Measurements from ENCODE around the gene CIC. TPM values are rescaled to one million over a fixed set of nuclear protein-coding genes. Genes with fewer than 3 reads are reported as not detected.
A peak's percentile ranks its signal among the peaks of the same experiment; 100 is the strongest.

CIC gene
- 10 to 100 TPM; 43.8 to 50.4 TPM for total RNA-seq

- DNase-seq = peak; percentile 99
- Mint-ChIP-seq H3K27ac (no peak within 1 kb of the TSS), H3K4me3 (peak within 1 kb of the TSS; percentile 94), H3K27me3 (no peaks in the 10 kb centered on the region), H3K4me1 (peaks cover 22% of the 10 kb centered on the region), H3K36me3 (peaks cover 7% of the 10 kb centered on the region), H3K9me3 (no peaks in the 10 kb centered on the region)
Observed at GRCh38 chr19:42268704-42269477, at the start of gene CIC. Gene CIC (plus strand): TSS chr19:42269252. CDS start chr19:42271784, 2,532 bp downstream.

DNA sequence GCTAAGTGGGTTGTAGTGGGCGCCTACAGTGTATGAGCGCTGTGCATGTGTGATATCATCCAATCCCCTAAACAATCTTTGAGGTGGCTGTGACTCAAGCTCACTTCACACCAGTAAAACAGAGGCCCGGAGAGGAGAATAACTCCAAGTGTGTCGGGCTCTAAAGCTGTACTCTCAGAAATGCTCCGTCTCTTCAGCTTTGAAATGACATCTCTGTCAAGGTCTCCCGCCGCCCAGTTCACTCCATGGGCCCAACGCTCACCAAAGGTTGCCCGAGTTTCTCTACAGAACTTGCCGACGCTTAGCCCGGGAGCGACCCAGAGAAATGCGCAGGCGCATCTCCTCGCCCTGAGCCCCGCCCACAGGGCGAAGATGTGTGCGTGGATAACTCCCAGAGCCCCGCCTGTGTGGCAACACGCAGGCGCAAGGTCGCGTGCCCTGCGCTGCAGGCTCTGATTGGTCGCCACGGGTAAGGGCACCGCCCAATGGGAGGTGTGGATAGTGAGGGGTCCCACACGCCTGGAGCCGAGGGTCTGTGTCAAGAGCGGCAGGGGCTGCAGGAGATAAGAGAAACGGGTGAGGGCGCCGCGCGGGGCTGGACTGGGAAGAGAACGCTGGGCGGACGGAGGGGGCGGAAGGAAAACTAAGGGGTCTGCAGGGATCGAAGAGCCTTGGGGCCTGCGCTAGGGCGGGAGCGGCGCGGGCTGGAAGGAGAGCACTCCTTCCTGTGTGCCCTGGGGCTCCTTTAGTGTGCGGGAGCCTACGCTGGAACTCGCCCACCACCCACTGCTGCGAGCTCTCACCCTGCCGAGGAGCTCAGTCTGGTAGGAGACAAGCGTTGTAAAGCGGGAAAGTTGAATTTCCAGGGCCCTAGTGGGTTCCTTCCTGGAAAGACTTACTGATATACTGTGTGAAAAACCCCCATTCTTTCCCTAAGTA, 49.0 kb upstream of the CIC start, which contains the start of gene ZNF526:
Gene ZNF526, plus strand, starts transcription at position 501 of the 939 bp plus-strand sequence. CDS start 4,092 bp downstream, outside the sequence.
- peak; percentile 99 for DNase-seq
- peak within 1 kb of the TSS; percentile 98 for H3K4me3 Mint-ChIP-seq
- H3K27ac Mint-ChIP-seq = peak within 1 kb of the TSS; percentile 99
- peaks cover 1% of the 10 kb centered on the region for H3K9me3 Mint-ChIP-seq
- peaks cover 24% of the 10 kb centered on the region for H3K36me3 Mint-ChIP-seq
- H3K4me1 Mint-ChIP-seq = peaks cover 41% of the 10 kb centered on the region
- peaks cover 4% of the 10 kb centered on the region for H3K27me3 Mint-ChIP-seq

DNA sequence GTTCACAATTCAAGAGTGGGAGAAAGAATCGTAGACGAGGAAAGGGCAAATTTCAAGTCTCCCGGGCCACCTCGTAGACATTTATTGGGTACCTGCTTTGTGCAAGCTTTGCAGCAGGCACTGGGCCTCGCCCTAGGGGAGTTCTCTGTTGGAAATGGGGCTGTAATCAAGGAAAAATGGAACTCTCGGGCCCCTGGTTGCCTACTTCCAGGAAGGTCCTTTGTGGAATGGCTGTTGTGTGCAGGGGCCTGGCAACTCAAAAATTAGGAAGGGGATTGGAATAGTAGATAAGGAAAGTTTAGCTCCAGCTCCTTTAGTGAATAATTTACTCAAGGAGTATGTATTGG, 48.3 kb upstream of the CIC start:
- Mint-ChIP-seq H3K36me3 (peaks cover 19% of the 10 kb centered on the region), H3K9me3 (peaks cover 1% of the 10 kb centered on the region), H3K27ac (peak overlapping the region; percentile 99), H3K27me3 (peaks cover 4% of the 10 kb centered on the region), H3K4me3 (peak overlapping the region; percentile 98), H3K4me1 (peaks cover 35% of the 10 kb centered on the region)
- DNase-seq = no peak

DNA sequence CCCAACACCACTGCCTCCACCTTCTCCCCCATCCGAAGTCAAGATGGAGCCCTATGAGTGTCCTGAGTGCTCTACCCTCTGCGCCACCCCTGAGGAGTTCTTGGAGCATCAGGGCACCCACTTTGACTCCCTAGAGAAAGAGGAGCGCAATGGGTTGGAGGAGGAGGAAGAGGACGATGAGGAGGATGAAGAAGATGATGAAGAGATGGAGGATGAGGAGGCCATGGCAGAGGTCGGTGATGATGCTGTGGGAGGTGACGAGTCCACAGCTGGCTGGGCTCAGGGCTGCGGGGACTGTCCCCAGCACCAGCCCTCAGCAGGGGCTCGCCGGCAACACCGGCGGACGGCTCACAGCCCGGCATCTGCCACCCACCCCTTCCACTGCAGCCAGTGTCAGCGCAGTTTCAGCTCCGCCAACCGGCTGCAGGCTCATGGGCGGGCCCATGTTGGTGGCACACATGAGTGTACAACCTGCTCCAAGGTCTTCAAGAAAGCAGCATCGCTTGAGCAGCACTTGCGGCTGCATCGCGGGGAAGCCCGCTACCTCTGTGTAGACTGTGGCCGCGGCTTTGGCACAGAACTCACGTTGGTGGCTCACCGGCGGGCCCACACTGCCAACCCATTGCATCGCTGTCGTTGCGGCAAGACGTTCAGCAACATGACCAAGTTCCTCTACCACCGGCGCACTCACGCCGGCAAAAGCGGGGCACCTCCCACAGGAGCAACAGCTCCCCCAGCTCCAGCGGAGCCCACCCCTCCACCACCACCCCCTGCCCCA, 43.9 kb upstream of the CIC start:
- Mint-ChIP-seq H3K27ac (no peak overlapping the region), H3K36me3 (peaks cover 28% of the 10 kb centered on the region), H3K27me3 (no peaks in the 10 kb centered on the region), H3K4me3 (no peak overlapping the region), H3K4me1 (peaks cover 28% of the 10 kb centered on the region), H3K9me3 (no peaks in the 10 kb centered on the region)
- DNase-seq = no peak

- peaks cover 27% of the 10 kb centered on the region for H3K4me1 Mint-ChIP-seq
- no peak overlapping the region for H3K4me3 Mint-ChIP-seq
- no peaks in the 10 kb centered on the region for H3K9me3 Mint-ChIP-seq
- DNase-seq = no peak
- H3K36me3 Mint-ChIP-seq = peaks cover 25% of the 10 kb centered on the region
- no peaks in the 10 kb centered on the region for H3K27me3 Mint-ChIP-seq
- H3K27ac Mint-ChIP-seq = no peak overlapping the region
Observed at GRCh38 chr19:42225718-42226292, 43.2 kb upstream of the CIC start.

GRCh38 chr19:42226886-42227285, 42.2 kb upstream of the CIC start:
- Mint-ChIP-seq H3K27ac (no peak overlapping the region), H3K9me3 (no peaks in the 10 kb centered on the region), H3K27me3 (no peaks in the 10 kb centered on the region), H3K4me3 (no peak overlapping the region), H3K36me3 (peaks cover 22% of the 10 kb centered on the region), H3K4me1 (peaks cover 27% of the 10 kb centered on the region)
- no peak for DNase-seq

GRCh38 chr19:42228641-42229040, 40.4 kb upstream of the CIC start:
- H3K4me1 Mint-ChIP-seq = peaks cover 19% of the 10 kb centered on the region
- peak overlapping the region; percentile 23 for H3K27ac Mint-ChIP-seq
- H3K9me3 Mint-ChIP-seq = no peaks in the 10 kb centered on the region
- H3K27me3 Mint-ChIP-seq = no peaks in the 10 kb centered on the region
- no peak overlapping the region for H3K4me3 Mint-ChIP-seq
- peaks cover 21% of the 10 kb centered on the region for H3K36me3 Mint-ChIP-seq
- no peak for DNase-seq

DNA sequence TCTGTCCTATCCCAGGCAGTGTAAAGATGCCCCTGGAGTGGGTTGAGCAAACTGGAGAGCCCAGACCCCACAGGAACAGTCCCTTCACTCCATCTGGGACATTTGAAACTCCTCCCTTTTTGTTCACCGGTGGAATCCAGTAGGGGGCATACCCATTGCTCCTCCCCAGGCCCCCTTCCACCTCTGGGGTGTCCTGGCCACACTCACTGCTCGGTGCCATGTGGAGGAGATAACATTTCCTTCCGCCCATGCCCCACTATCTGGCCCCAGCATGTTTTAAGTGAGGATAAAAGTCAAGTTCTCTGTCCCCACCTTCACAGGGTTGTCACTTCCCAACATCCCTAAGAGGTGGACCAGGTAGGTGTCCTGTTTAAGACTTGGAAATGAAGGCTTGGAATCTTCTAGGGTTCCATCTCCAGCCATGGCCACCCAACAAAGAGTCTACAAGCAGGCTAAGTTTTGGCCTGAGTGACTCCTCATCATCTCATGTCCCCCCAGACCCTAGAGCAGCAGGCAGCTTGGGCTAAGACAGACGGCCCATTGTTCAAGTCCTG, 39.7 kb upstream of the CIC start:
- Mint-ChIP-seq H3K4me1 (peaks cover 19% of the 10 kb centered on the region), H3K27ac (peak overlapping the region; percentile 68), H3K4me3 (no peak overlapping the region), H3K9me3 (no peaks in the 10 kb centered on the region), H3K36me3 (peaks cover 22% of the 10 kb centered on the region), H3K27me3 (no peaks in the 10 kb centered on the region)
- no peak for DNase-seq

- Mint-ChIP-seq H3K27ac (peak overlapping the region; percentile 68), H3K36me3 (peaks cover 23% of the 10 kb centered on the region), H3K4me1 (peaks cover 19% of the 10 kb centered on the region), H3K9me3 (no peaks in the 10 kb centered on the region), H3K27me3 (no peaks in the 10 kb centered on the region), H3K4me3 (no peak overlapping the region)
- no peak for DNase-seq
Observed at GRCh38 chr19:42229855-42230351, 39.1 kb upstream of the CIC start.

GRCh38 chr19:42230571-42230970, 38.5 kb upstream of the CIC start:
- no peaks in the 10 kb centered on the region for H3K27me3 Mint-ChIP-seq
- H3K27ac Mint-ChIP-seq = no peak overlapping the region
- peaks cover 24% of the 10 kb centered on the region for H3K36me3 Mint-ChIP-seq
- no peak overlapping the region for H3K4me3 Mint-ChIP-seq
- no peak for DNase-seq
- peaks cover 19% of the 10 kb centered on the region for H3K4me1 Mint-ChIP-seq
- no peaks in the 10 kb centered on the region for H3K9me3 Mint-ChIP-seq

DNA sequence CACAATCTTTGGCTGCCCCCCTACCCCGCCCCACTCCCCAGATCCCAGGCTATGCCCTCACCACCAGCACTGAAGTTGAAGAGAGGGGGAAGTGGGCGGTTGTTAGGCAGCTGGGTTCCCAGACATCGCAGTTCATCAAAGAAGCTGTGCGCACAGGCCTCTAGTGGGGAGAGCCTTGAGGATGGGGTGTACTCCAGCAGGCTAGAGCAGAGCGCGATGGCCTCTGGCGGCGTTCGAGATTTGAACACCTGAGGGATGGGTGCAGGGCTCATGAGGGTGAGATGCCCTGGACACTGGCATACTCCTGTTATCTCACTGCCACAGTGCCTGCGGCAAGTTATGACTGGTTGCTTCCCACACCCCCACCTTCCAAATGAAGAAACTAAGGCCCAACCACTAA, 36.6 kb upstream of the CIC start:
- Mint-ChIP-seq H3K9me3 (no peaks in the 10 kb centered on the region), H3K36me3 (peaks cover 30% of the 10 kb centered on the region), H3K27me3 (no peaks in the 10 kb centered on the region), H3K4me3 (no peak overlapping the region), H3K27ac (no peak overlapping the region), H3K4me1 (peaks cover 14% of the 10 kb centered on the region)
- DNase-seq = no peak

GRCh38 chr19:42233106-42233505, 35.9 kb upstream of the CIC start:
- DNase-seq = no peak
- Mint-ChIP-seq H3K27ac (no peak overlapping the region), H3K9me3 (no peaks in the 10 kb centered on the region), H3K4me1 (peaks cover 11% of the 10 kb centered on the region), H3K4me3 (no peak overlapping the region), H3K27me3 (no peaks in the 10 kb centered on the region), H3K36me3 (peaks cover 30% of the 10 kb centered on the region)

- peaks cover 30% of the 10 kb centered on the region for H3K36me3 Mint-ChIP-seq
- no peak overlapping the region for H3K4me3 Mint-ChIP-seq
- no peak for DNase-seq
- peaks cover 5% of the 10 kb centered on the region for H3K4me1 Mint-ChIP-seq
- no peaks in the 10 kb centered on the region for H3K9me3 Mint-ChIP-seq
- H3K27me3 Mint-ChIP-seq = no peaks in the 10 kb centered on the region
- peak overlapping the region; percentile 10 for H3K27ac Mint-ChIP-seq
Observed at GRCh38 chr19:42233678-42234292, 35.3 kb upstream of the CIC start.

- Mint-ChIP-seq H3K4me3 (no peak overlapping the region), H3K36me3 (peaks cover 32% of the 10 kb centered on the region), H3K27me3 (no peaks in the 10 kb centered on the region), H3K27ac (no peak overlapping the region), H3K9me3 (no peaks in the 10 kb centered on the region), H3K4me1 (peaks cover 7% of the 10 kb centered on the region)
- DNase-seq = no peak
Observed at GRCh38 chr19:42234364-42234763, 34.7 kb upstream of the CIC start.
